HepG2 (cell line): ENCODE results near the gene CXCL6. TPM values are rescaled to one million over a fixed set of nuclear protein-coding genes. Genes with fewer than 3 reads are reported as not detected.

ENCODE experiments used
- ATAC-seq: fragments of 200-7000 bp; cut with Tn5 transposase; 3 replicates; pipeline ENCODE4 v1.9.1; 2020; ENCODE audit warnings: mild to moderate bottlenecking, moderate library complexity
- BruUV-seq: library from RNA; stranded (reverse); fragments of 400-500 nt; replicated peaks from 2 replicates; lab custom pipeline; 2021; lab: Mats Ljungman, UMichigan
- CTCF ChIA-PET: fragments of 300-600 bp; formaldehyde crosslinking; extraction: SDS; loops from one replicate; lab custom pipeline; 2021; ENCODE audit warnings: low total read pairs, inconsistent platforms, low intra/inter-chr PET ratio; lab: Yijun Ruan, JAX
- POLR2A ChIA-PET: fragments of 350-600 bp; sonication (Branson Sonifier 250); formaldehyde crosslinking; loops from one replicate; lab custom pipeline; 2020; ENCODE audit warnings: antibody characterized with exemption, inconsistent platforms; lab: Yijun Ruan, JAX
- DNase-seq: peaks from one replicate; pipeline ENCODE4 v3.0.0-alpha.2; 2015; ENCODE audit warnings: low spot score
- FAIRE-seq: peaks from 3 replicates; lab custom pipeline; 2011; peaks lifted over from hg19 to GRCh38; lab: Jason Lieb, UNC
- H2AFZ ChIP-seq: one replicate; pipeline ENCODE4 v1.6.1; 2011; ENCODE audit warnings: low read length, inconsistent platforms
- H3K27ac ChIP-seq: fragments of 300-600 bp; 3 replicates; pipeline ENCODE4 v1.8.0; 2011; ENCODE audit warnings: mixed run types, mild to moderate bottlenecking, mixed read lengths, low read length, inconsistent platforms; ENCODE audit not compliant: insufficient read depth; ENCODE audit errors: extremely low read length
- H3K27me3 ChIP-seq, 2 experiments: fragments of 200-600 bp in 1 of 2; 2 replicates in 1 of 2; 3 replicates in 1 of 2; pipeline versions ENCODE4 v1.6.0 to v1.8.0; 2011; ENCODE audit warnings: low read length in 2 of 2, mild to moderate bottlenecking in 2 of 2, moderate library complexity in 2 of 2, inconsistent platforms in 1 of 2; ENCODE audit not compliant: insufficient read depth in 2 of 2, control insufficient read depth in 1 of 2
- H3K36me3 ChIP-seq, 2 experiments: fragments of 200-600 bp in 1 of 2; replicated peaks in 1 of 2; 2 replicates in 1 of 2; 3 replicates in 1 of 2; pipeline versions ENCODE4 v1.5.1 to v1.8.0; 2011; ENCODE audit warnings: low read length in 2 of 2, inconsistent platforms in 1 of 2; ENCODE audit not compliant: insufficient read depth in 2 of 2, control insufficient read depth in 1 of 2
- H3K4me1 ChIP-seq: 2 replicates; pipeline ENCODE4 v1.5.1; 2012; ENCODE audit warnings: low read length, inconsistent platforms; ENCODE audit not compliant: insufficient read depth
- H3K4me2 ChIP-seq: 2 replicates; pipeline ENCODE4 v1.6.0; 2011; ENCODE audit warnings: low read depth, low read length, inconsistent platforms
- H3K4me3 ChIP-seq, 3 experiments: fragments of 200-600 bp in 1 of 3; sonication (generic), shearing (Covaris generic) in 1 of 3; replicated peaks in 1 of 3; 2 replicates each; pipeline ENCODE4 v1.5.1; 2011 to 2016; ENCODE audit warnings: low read length in 3 of 3, inconsistent platforms in 2 of 3, low read depth in 2 of 3, mild to moderate bottlenecking in 2 of 3, control low read depth in 1 of 3, mixed read lengths in 1 of 3; ENCODE audit not compliant: insufficient read depth in 1 of 3
- H3K79me2 ChIP-seq: one replicate; pipeline ENCODE4 v1.6.1; 2011; ENCODE audit warnings: low read length, inconsistent platforms; ENCODE audit not compliant: insufficient read depth
- H3K9ac ChIP-seq: 2 replicates; pipeline ENCODE4 v1.6.0; 2011; ENCODE audit warnings: mild to moderate bottlenecking, low read depth, low read length, inconsistent platforms; ENCODE audit not compliant: insufficient read depth
- H3K9me3 ChIP-seq: 2 replicates; pipeline ENCODE4 v1.5.1; 2012; ENCODE audit warnings: mild to moderate bottlenecking, low read length
- H4K20me1 ChIP-seq: 2 replicates; pipeline ENCODE4 v1.6.0; 2011; ENCODE audit warnings: inconsistent platforms, mild to moderate bottlenecking, low read length, moderate library complexity; ENCODE audit not compliant: insufficient read depth
- HES4 ChIP-seq: sonication (generic); formaldehyde crosslinking; IDR thresholded peaks from 2 replicates; pipeline ENCODE4 v1.9.0; 2021; ENCODE audit warnings: mild to moderate bottlenecking, missing genetic modification reagents, borderline replicate concordance
- KDM5B ChIP-seq: sonication (generic); formaldehyde crosslinking; IDR thresholded peaks from 2 replicates; pipeline ENCODE4 v1.4.0; 2020; ENCODE audit warnings: missing genetic modification reagents, mild to moderate bottlenecking, borderline replicate concordance
- ZBTB40 ChIP-seq, 2 experiments: fragments of 450-650 bp in 1 of 2; sonication (generic) in 1 of 2; formaldehyde crosslinking in 1 of 2; IDR thresholded peaks; 2 replicates each; pipeline versions ENCODE4 v1.6.1 to v1.8.0; 2016 to 2022; ENCODE audit warnings: antibody characterized with exemption in 1 of 2, mild to moderate bottlenecking in 1 of 2, missing genetic modification reagents in 1 of 2
- ZBTB49 ChIP-seq: sonication (generic); formaldehyde crosslinking; IDR thresholded peaks from 2 replicates; pipeline ENCODE4 v1.4.0; 2020; ENCODE audit warnings: missing genetic modification reagents, borderline replicate concordance
- ZKSCAN5 ChIP-seq: sonication (generic); formaldehyde crosslinking; IDR thresholded peaks from 2 replicates; pipeline ENCODE4 v1.5.1; 2020; ENCODE audit warnings: mild to moderate bottlenecking, missing genetic modification reagents
- ZNF280D ChIP-seq: sonication (generic); formaldehyde crosslinking; IDR thresholded peaks from 2 replicates; pipeline ENCODE4 v1.5.1; 2020; ENCODE audit warnings: mild to moderate bottlenecking, missing genetic modification reagents
- ZNF772 ChIP-seq: sonication (generic); formaldehyde crosslinking; IDR thresholded peaks from 2 replicates; pipeline ENCODE4 v1.5.0; 2020; ENCODE audit warnings: mild to moderate bottlenecking, missing genetic modification reagents
- WGBS: methylation state at CpG from one replicate; pipeline ENCODE4 v1.1.6; 2017; ENCODE audit warnings: low lambda C conversion rate; 5-methylcytosine and 5-hydroxymethylcytosine counted together
- in situ Hi-C: cut with HindIII; loops from 2 replicates; pipeline ENCODE4 v1.10.0; 2017; ENCODE audit warnings: low pct_unique_long_range_greater_than_20kb; ENCODE audit not compliant: extremely low pct_ligation_motif_present
- intact Hi-C: fragments of 100-400 bp; cut with micrococcal nuclease; formaldehyde crosslinking; loops from one replicate; pipeline ENCODE4 v1.10.0; 2022; ENCODE audit not compliant: unreplicated experiment
- polyA plus RNA-seq, 8 experiments: library from polyadenylated mRNA; depleted of rRNA in 3 of 8; stranded (reverse) in 7 of 8; unstranded in 1 of 8; fragments of >200 nt; fragmentation: Illumina TruSeq in 4 of 8; extraction: Trizol in 4 of 8; gene quantifications; 2 replicates each; pipeline versions ENCODE4 v1.2.1 to v1.2.3, GENCODE V29; 2011 to 2016; ENCODE audit warnings: low read depth in 4 of 8, missing spikeins in 1 of 8, mixed read lengths in 1 of 8; ENCODE audit not compliant: insufficient read depth in 1 of 8
- total RNA-seq, 5 experiments: library from RNA; depleted of rRNA; stranded (reverse); fragments of >200 nt; fragmentation: Illumina TruSeq; extraction: Trizol; gene quantifications; 2 replicates each; pipeline ENCODE4 v1.2.3, GENCODE V29; 2016; ENCODE audit warnings: low read depth in 1 of 5

CXCL6 gene
- total and polyA plus RNA-seq, 2 of the 13 experiments (the other 11 are each of a cell fraction or from before 2014, with no cell fraction given), result not detected

GRCh38 chr4:73844806-73845205, 8.3 kb downstream of the CXCL6 start:
- no TSS peak for BruUV-seq
- Histone ChIP-seq H3K4me3 (no peak overlapping the region), H3K27me3 (peaks cover 0 to 1% of the 10 kb centered on the region in 2 experiments; a peak in 1 of 5 replicates), H3K79me2 (no peaks in the 10 kb centered on the region), H3K27ac (no peak overlapping the region), H4K20me1 (no peaks in the 10 kb centered on the region), H3K4me2 (no peak overlapping the region), H2AFZ (no peak overlapping the region), H3K9me3 (no peaks in the 10 kb centered on the region), H3K36me3 (no peaks in the 10 kb centered on the region), H3K9ac (no peak overlapping the region), H3K4me1 (no peaks in the 10 kb centered on the region)
- DNase-seq (no peak), ATAC-seq (no peak), FAIRE-seq (no peak)
- ChIA-PET CTCF (no interaction called here), POLR2A (no interaction called here)
- in situ Hi-C loops (no loop called here), intact Hi-C loops (no loop called here)
- TF ChIP-seq ZBTB40 (IDR thresholded peaks at IDR 0.05) (no peak), ZBTB40 (CRISPR knock-in tag; IDR thresholded peaks at IDR 0.05) (no peak), KDM5B (CRISPR knock-in tag) (no peak), ZKSCAN5 (CRISPR knock-in tag) (no peak), ZNF280D (CRISPR knock-in tag) (no peak), ZNF772 (no peak), ZBTB49 (CRISPR knock-in tag) (no peak), HES4 (CRISPR knock-in tag) (no peak)
- WGBS, result 0% methylated on average over 2 of the region's 2 CpGs
